ENCODE data around the gene C1QA.

DNA sequence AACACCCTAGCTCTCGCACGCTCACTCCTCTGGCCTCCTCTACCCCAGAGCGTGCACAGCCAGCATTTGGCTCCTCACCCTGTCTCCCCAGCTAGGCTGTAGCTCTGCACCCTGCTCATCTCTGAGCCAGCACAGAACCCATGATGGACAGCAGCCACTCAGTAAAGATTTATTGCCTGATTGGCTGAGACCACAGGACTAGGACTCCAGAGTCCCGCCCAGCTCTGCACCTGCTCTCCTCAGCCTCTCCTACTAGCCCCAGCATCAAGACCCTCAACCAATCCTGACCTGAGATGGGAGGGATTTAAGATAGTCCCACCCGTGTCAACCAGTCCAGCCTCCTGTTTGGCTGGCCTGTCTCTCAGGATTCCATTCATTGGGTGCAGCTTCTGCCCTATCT, 25.9 kb downstream of the C1QA start:
- TF ChIP-seq POLR2A (IDR thresholded peaks at IDR 0.05; ENCODE audit: low read depth, low read length), result no peak
- no peak for TF ChIP-seq POLR2AphosphoS5 (IDR thresholded peaks at IDR 0.05; ENCODE audit: low read depth, low read length)
- no peak for TF ChIP-seq TAF1 (IDR thresholded peaks at IDR 0.05; ENCODE audit: low read depth, low read length)
- no peak for TF ChIP-seq SPI1 (IDR thresholded peaks at IDR 0.05; ENCODE audit: low read depth, low read length)

All from GM12891 (cell line).